T-helper 2 cell treated with Interferon-gamma antibody and Interleukin-4, amounts not matched to agents 5 μg/mL and 100 μg/mL, for 36 hours (primary cell): Measurements from ENCODE around the gene DAPK1.

Experiments used
- DNase-seq: peaks from one replicate; pipeline ENCODE4 v3.0.0; 2021; ENCODE audit warnings: low spot score
- H3K27ac Mint-ChIP-seq: one replicate; pipeline ENCODE4 v1.8.0; 2021; ENCODE audit warnings: mild to moderate bottlenecking, mixed read lengths
- H3K27me3 Mint-ChIP-seq: one replicate; pipeline ENCODE4 v1.8.0; 2021; ENCODE audit warnings: low read depth, mixed read lengths
- H3K36me3 Mint-ChIP-seq: one replicate; pipeline ENCODE4 v1.8.0; 2021; ENCODE audit warnings: low read depth, mixed read lengths
- H3K4me1 Mint-ChIP-seq: one replicate; pipeline ENCODE4 v1.8.0; 2021; ENCODE audit warnings: low read depth, mixed read lengths
- H3K4me3 Mint-ChIP-seq: one replicate; pipeline ENCODE4 v1.8.0; 2022; ENCODE audit warnings: mild to moderate bottlenecking, moderate library complexity, mixed read lengths
- H3K9me3 Mint-ChIP-seq: one replicate; pipeline ENCODE4 v1.8.0; 2021; ENCODE audit warnings: mixed read lengths

DAPK1 gene

DNA sequence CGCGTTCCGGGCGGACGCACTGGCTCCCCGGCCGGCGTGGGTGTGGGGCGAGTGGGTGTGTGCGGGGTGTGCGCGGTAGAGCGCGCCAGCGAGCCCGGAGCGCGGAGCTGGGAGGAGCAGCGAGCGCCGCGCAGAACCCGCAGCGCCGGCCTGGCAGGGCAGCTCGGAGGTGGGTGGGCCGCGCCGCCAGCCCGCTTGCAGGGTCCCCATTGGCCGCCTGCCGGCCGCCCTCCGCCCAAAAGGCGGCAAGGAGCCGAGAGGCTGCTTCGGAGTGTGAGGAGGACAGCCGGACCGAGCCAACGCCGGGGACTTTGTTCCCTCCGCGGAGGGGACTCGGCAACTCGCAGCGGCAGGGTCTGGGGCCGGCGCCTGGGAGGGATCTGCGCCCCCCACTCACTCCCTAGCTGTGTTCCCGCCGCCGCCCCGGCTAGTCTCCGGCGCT lies at the start of gene DAPK1:
Gene DAPK1, plus strand, starts transcription at position 264 of the 442 bp plus-strand sequence. CDS start 1,211 bp downstream, outside the sequence.
- no peaks in the 10 kb centered on the region for H3K9me3 Mint-ChIP-seq
- H3K27me3 Mint-ChIP-seq = peaks cover 41% of the 10 kb centered on the region
- H3K27ac Mint-ChIP-seq = peak within 1 kb of the TSS; percentile 46
- DNase-seq = peak; percentile 63
- peak within 1 kb of the TSS; percentile 68 for H3K4me3 Mint-ChIP-seq
- peaks cover 23% of the 10 kb centered on the region for H3K4me1 Mint-ChIP-seq
- H3K36me3 Mint-ChIP-seq = no peaks in the 10 kb centered on the region

DNA sequence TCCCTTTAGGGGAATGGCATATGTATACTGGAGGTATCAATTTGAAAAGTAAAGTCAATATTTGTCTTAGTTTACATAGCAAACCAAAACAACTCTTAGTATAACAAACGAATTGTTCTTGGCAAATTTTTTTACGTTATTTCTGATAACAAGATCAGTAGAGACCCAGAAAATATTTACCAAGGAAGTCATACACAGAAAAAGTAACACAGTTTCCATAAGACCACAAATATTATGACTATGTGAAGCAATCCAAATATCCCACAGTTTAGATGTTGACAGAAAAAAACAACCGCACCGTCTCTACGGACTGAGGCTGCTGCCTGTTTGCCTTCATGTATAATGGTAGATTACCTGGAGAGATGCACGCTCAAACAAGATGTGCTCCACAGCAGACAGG lies 46.5 kb upstream of the DAPK1 start:
- no peak for DNase-seq
- Mint-ChIP-seq H3K9me3 (peaks cover 15% of the 10 kb centered on the region), H3K27me3 (no peaks in the 10 kb centered on the region), H3K36me3 (no peaks in the 10 kb centered on the region), H3K27ac (no peak overlapping the region), H3K4me1 (no peaks in the 10 kb centered on the region), H3K4me3 (no peak overlapping the region)

DNA sequence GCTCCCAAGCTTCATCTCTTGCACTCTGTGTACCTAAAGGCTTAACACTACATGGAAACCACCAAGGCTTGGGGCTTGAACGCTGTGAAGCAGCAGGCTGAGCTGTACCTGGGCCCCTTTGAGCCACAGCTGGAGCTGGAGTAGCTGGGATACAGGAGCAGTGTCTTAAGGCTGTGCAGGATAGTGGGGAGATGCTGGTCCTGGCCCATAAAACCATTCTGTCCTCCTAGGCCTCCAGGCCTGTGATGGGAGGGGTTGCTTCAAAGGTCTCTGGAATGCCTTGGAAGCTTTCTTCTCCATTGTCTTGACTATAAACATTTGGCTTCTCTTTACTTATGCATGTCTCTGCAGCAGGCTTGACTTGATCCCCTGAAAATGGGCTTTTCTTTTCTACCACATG lies 42.3 kb upstream of the DAPK1 start:
- H3K27ac Mint-ChIP-seq = no peak overlapping the region
- H3K4me1 Mint-ChIP-seq = no peaks in the 10 kb centered on the region
- peaks cover 26% of the 10 kb centered on the region for H3K9me3 Mint-ChIP-seq
- no peak overlapping the region for H3K4me3 Mint-ChIP-seq
- no peak for DNase-seq
- peaks cover 2% of the 10 kb centered on the region for H3K27me3 Mint-ChIP-seq
- H3K36me3 Mint-ChIP-seq = no peaks in the 10 kb centered on the region

DNA sequence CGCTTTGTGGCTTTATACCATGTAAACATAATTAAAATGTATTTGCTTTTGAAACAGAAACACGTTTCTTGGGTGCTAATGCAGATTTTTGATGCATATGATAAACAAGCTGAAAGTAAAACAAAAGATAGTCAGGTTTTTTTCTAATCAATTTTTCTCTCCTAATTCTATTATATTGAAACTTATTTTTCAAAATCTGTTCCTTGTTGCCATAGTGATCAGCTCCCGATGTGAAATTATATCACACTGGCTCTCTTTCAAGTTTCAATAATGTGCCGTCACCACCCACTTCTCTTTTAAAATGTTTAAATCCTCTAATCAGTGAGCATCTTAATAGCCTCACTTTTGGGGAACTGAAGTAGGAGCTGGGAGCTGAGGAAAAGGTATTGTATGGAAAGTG lies 36.4 kb upstream of the DAPK1 start:
- Mint-ChIP-seq H3K9me3 (peaks cover 10% of the 10 kb centered on the region), H3K4me3 (no peak overlapping the region), H3K27me3 (peaks cover 2% of the 10 kb centered on the region), H3K36me3 (no peaks in the 10 kb centered on the region), H3K4me1 (peaks cover 6% of the 10 kb centered on the region), H3K27ac (no peak overlapping the region)
- DNase-seq = no peak

DNA sequence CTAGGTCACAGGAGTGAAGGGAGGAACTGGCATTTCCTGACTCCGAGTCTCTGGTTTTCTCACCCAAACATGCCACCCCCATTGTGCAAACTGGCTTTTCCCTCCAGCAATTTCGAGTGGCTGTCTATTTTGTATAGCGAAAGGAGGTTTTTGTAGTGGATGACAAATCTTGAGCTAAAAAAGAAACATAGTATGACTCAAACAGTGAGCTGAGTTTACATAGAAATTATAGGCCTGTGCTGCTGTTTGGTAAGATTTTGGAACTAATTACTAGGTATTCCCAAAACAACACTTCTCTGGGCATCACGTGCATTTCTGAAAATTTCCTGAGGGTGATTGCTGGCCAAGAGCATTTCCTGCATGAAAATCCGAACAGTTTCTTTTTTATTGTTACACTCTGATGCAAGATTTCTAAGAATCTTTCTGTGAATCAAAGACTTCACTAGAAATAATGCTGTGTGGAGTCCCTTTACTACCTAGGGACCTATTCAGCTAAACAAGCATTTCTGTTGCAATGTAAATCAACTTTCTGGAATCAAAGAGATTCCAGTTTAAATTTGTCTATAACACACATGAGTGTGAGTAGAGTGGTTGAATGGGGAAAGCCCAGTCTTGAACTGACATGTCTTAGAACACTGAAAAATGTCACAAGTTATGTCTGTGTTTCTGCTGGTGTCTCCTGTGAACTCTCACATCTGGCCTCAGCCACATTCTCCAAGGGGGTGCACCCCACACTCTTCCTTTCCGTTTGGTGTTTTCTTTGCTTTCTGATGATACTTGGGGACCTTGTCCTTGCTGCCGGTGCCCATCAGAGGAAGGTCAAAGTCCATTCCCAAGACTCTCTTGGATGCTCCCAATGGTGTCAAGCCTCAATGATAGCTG lies 33.3 kb upstream of the DAPK1 start:
- H3K27me3 Mint-ChIP-seq = peaks cover 2% of the 10 kb centered on the region
- H3K4me1 Mint-ChIP-seq = peaks cover 6% of the 10 kb centered on the region
- no peak overlapping the region for H3K27ac Mint-ChIP-seq
- no peaks in the 10 kb centered on the region for H3K9me3 Mint-ChIP-seq
- H3K36me3 Mint-ChIP-seq = no peaks in the 10 kb centered on the region
- H3K4me3 Mint-ChIP-seq = peak overlapping the region; percentile 27
- DNase-seq = peak; percentile 50

DNA sequence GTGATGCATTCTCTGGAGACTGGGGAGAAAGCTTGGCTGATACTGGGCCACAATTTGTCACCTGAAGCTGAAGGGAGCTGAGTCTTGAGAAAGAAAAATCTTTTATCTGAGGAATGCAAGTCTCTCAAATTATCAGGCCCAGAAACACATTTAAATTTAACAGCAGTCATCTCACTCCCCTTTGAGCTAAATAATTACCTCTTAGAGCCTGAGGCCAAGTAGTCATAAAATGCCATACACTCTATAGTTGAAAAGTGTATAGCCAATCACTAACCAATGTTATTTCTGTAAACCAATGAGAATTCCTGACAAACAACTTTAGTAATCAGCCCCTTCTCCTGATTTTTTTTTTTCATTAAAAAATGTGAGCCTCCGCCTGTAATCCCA lies 32.7 kb upstream of the DAPK1 start:
- peak overlapping the region; percentile 27 for H3K4me3 Mint-ChIP-seq
- peaks cover 6% of the 10 kb centered on the region for H3K4me1 Mint-ChIP-seq
- H3K36me3 Mint-ChIP-seq = no peaks in the 10 kb centered on the region
- no peaks in the 10 kb centered on the region for H3K9me3 Mint-ChIP-seq
- no peaks in the 10 kb centered on the region for H3K27me3 Mint-ChIP-seq
- H3K27ac Mint-ChIP-seq = no peak overlapping the region
- no peak for DNase-seq

DNA sequence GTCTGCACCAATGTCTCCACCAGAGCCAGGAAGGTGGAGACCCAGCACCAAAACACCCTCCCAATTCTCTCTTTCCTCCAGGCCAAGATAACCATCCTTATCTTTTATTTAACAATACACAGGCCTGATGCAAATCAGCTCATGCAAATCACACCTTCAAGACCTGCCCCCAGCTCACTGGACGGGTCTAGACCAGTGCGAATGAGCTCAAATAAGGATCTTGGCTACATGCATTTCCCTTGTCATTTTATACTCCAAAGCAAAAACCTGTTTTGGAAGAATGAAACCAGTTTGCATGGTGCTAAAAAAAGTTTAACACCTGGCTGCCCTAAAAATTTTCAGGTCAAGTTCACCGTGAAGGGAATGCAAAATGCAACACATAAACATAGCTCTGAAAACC lies 31.9 kb upstream of the DAPK1 start:
- no peak overlapping the region for H3K4me3 Mint-ChIP-seq
- peaks cover 6% of the 10 kb centered on the region for H3K4me1 Mint-ChIP-seq
- H3K27me3 Mint-ChIP-seq = no peaks in the 10 kb centered on the region
- no peaks in the 10 kb centered on the region for H3K36me3 Mint-ChIP-seq
- H3K9me3 Mint-ChIP-seq = no peaks in the 10 kb centered on the region
- no peak overlapping the region for H3K27ac Mint-ChIP-seq
- DNase-seq = no peak

DNA sequence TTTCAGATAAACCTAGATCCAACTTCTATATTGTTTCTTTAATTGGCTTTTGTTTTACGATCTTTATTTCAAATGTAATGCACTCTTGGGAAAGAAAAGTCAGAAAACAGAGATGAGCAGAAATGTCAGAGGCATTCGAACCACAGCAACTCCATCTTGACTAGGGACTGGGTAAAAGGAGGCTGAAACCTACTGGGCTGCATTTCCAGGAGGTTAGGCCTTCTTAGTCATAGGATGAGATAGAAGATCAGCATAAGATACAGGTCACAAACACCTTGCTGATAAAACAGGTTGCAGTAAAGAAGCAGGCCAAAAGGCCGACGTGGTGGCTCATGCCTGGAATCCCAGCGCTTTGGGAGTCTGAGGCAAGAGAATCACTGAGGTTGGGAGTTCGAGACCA lies 30.5 kb upstream of the DAPK1 start:
- Mint-ChIP-seq H3K4me1 (peaks cover 6% of the 10 kb centered on the region), H3K27ac (no peak overlapping the region), H3K4me3 (no peak overlapping the region), H3K9me3 (no peaks in the 10 kb centered on the region), H3K36me3 (no peaks in the 10 kb centered on the region), H3K27me3 (no peaks in the 10 kb centered on the region)
- DNase-seq = no peak

DNA sequence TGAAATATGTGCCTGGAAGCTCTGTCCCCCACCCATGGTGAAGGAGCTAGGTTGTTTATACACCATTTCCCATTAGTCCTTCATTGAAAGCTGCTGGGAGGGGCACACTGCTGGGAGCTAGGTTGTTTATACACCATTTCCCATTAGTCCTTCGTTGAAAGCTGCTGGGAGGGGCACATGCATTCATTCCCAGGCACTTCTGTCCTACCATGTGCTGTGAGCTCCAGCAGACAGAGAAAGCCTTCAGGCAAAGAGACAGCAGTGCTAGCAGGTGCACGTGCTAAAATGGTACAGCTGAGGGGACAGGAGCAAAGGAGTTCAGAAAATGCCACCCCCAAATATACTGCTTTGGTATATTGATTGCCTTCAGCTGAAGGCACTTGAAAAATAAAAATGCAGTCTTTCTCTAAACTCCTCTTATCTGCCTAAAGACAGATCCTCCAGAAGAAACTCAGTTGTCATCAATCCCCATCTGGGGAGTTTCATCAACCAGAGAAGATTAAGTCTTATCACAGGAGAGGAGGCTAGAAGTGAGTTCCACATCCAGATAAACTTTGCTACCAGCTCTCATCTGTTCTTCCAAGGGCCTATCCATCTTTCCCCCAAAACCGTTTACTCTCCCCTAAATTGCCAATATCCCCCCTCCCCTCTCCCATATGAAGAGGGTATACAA lies 27.7 kb upstream of the DAPK1 start:
- Mint-ChIP-seq H3K27me3 (no peaks in the 10 kb centered on the region), H3K27ac (no peak overlapping the region), H3K36me3 (no peaks in the 10 kb centered on the region), H3K4me1 (no peaks in the 10 kb centered on the region), H3K9me3 (no peaks in the 10 kb centered on the region), H3K4me3 (no peak overlapping the region)
- DNase-seq = no peak

DNA sequence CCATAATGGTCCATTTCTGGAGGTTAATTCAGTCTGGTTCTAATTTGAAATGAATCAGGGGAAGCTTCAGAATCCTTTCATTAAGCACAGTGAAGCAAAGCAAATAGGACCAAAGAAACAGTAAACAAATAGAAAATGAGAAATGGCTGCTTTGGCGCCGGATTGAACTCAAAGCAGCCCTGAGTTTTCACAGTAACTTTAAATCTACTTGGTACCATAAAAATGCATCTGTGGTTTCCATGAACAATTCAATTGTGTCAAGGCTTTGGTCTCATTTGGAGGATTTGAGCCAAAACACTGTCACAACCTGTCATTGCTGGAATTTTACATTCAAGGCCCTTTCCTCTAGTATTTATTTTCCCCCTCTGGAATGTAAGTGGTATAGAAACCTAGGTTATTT lies 25.9 kb upstream of the DAPK1 start:
- no peaks in the 10 kb centered on the region for H3K36me3 Mint-ChIP-seq
- H3K4me1 Mint-ChIP-seq = no peaks in the 10 kb centered on the region
- H3K27me3 Mint-ChIP-seq = no peaks in the 10 kb centered on the region
- H3K9me3 Mint-ChIP-seq = no peaks in the 10 kb centered on the region
- no peak overlapping the region for H3K27ac Mint-ChIP-seq
- DNase-seq = no peak
- H3K4me3 Mint-ChIP-seq = no peak overlapping the region

DNA sequence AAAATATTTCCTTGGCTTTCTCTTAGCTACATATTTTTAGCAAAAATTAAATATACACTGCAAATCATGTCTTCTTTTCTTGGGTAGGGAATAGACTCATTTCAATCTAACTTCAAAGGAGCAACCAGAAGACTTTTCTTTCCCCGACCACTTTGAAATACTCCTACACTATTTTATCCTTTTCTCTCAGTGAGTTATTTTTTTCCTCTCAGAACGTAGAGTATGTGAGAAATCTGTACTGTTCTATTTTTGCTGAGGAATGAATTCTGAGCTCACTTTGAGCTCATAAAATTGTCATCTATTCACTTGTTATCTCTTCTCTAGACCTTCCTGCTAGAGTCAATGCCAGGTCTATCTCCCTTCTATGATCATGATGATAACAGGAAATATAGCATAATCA lies 22.2 kb upstream of the DAPK1 start:
- Mint-ChIP-seq H3K4me1 (peaks cover 6% of the 10 kb centered on the region), H3K36me3 (no peaks in the 10 kb centered on the region), H3K27me3 (no peaks in the 10 kb centered on the region), H3K9me3 (no peaks in the 10 kb centered on the region), H3K27ac (no peak overlapping the region), H3K4me3 (no peak overlapping the region)
- no peak for DNase-seq

DNA sequence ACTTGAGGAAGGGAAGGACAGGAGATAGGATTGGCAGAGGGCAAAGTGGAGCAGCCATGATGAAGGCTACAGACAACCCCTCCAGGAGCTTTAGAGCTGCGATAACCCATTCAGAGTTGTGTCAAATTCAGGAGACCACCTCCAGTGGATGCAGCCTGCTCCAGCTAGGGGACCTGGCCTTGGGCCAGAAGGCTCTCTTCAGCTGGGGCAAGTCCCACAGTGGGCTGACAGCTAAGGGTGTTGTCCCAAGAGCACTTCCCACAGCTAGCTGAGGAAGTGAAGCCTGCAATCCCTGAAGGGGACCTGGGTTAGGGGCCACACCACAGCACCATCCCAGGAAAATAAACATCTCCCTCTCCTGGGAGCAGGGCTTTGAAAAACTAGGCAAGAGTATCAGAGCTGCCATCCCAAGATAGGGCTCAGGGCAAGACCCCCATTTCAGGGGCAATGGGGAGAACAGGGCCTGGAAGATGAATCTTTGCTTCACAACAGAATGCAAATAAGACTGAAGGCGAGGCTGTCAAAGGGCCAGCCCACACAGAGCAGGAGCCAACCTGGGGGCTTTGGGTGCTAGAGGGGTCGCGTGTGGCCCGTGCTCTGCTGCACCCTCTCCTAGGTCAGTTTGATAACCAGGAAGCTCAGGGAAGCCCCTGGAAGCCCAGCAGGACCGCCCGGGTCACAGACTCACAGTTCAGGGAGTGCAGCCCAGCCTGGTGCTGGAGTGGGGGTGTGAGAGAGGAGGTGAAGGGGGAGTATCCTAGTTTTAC lies 19.3 kb upstream of the DAPK1 start:
- Mint-ChIP-seq H3K9me3 (no peaks in the 10 kb centered on the region), H3K4me1 (peaks cover 6% of the 10 kb centered on the region), H3K36me3 (no peaks in the 10 kb centered on the region), H3K27me3 (no peaks in the 10 kb centered on the region), H3K4me3 (no peak overlapping the region), H3K27ac (no peak overlapping the region)
- no peak for DNase-seq

DNA sequence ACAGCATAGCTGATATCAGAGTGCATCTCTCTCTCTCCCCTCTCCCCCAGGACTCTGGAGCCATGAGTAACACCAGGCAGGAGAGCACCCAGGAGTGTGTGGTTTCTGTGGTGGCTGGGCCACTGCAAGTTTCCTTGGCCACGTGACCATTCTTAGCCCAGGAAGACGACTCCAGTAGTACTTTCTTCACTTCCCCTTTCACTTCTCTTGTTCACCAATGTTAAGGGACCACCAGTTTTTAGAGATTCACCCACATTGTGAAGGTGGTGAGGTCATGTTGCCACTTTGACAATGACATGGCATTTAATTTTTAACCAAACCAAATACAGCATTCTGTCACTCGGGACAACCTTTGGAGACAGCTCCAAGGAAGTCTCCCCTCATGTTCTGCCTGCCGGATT lies 17.9 kb upstream of the DAPK1 start:
- H3K4me3 Mint-ChIP-seq = no peak overlapping the region
- H3K9me3 Mint-ChIP-seq = no peaks in the 10 kb centered on the region
- no peak overlapping the region for H3K27ac Mint-ChIP-seq
- no peak for DNase-seq
- peaks cover 6% of the 10 kb centered on the region for H3K4me1 Mint-ChIP-seq
- H3K36me3 Mint-ChIP-seq = no peaks in the 10 kb centered on the region
- H3K27me3 Mint-ChIP-seq = peaks cover 2% of the 10 kb centered on the region
